Uterus (tissue), 4 donors: ENCODE results near the gene UTP20. TPM values are rescaled to one million over a fixed set of nuclear protein-coding genes. Genes with fewer than 3 reads are reported as not detected.

ENCODE experiments used
- DNase-seq, 2 donors: peaks; one replicate each; pipeline ENCODE4 v3.0.0-alpha.2; 2019 to 2020
- H3K27ac ChIP-seq, 2 donors: fragments of 200-600 bp; sonication (generic); 1 replicate in 1 of 2; 2 replicates in 1 of 2; pipeline ENCODE4 v1.5.1; 2016 to 2018
- H3K27me3 ChIP-seq, 2 donors: fragments of 200-600 bp; sonication (generic); one replicate each; pipeline ENCODE4 v1.5.1; 2018 to 2019; ENCODE audit warnings: control low read depth in 1 of 2
- H3K36me3 ChIP-seq, 2 donors: fragments of 200-600 bp; sonication (generic); one replicate each; pipeline ENCODE4 v1.5.1; 2019; ENCODE audit warnings: control low read depth in 1 of 2
- H3K4me1 ChIP-seq, 2 donors: fragments of 200-600 bp; sonication (generic); one replicate each; pipeline ENCODE4 v1.5.1; 2018 to 2019; ENCODE audit warnings: control low read depth in 1 of 2
- H3K4me3 ChIP-seq, 2 donors: fragments of 200-600 bp; sonication (generic); 1 replicate in 1 of 2; 2 replicates in 1 of 2; pipeline ENCODE4 v1.5.1; 2018 to 2019; ENCODE audit warnings: mild to moderate bottlenecking in 1 of 2
- H3K9me3 ChIP-seq, 2 donors: fragments of 200-600 bp; sonication (generic); one replicate each; pipeline ENCODE4 v1.5.1; 2019; ENCODE audit warnings: control low read depth in 1 of 2
- POLR2A ChIP-seq, 2 donors: fragments of 450-650 bp; IDR thresholded peaks; one replicate each; pipeline ENCODE4 v1.6.1; 2016; ENCODE audit warnings: antibody characterized with exemption in 2 of 2, mild to moderate bottlenecking in 1 of 2, moderate library complexity in 1 of 2
- intact Hi-C: fragments of 100-400 bp; cut with DNase I; formaldehyde crosslinking; loops from one replicate; pipeline ENCODE4 v1.15.1; 2023; ENCODE audit warnings: low total_unique reads
- total RNA-seq, 4 donors: library from RNA; depleted of rRNA in 3 of 4; stranded (reverse); fragments of >200 nt in 3 of 4; gene quantifications; one replicate each; pipeline versions ENCODE4 v1.1.0 to v1.2.4, GENCODE V29; 2014 to 2023
- TF ChIP-seq, protein P1 (sequence below), 4 experiments: fragments of 200-600 bp in 2 of 4; fragments of 450-650 bp in 2 of 4; sonication (generic) in 2 of 4; IDR thresholded peaks; one replicate each; pipeline ENCODE4 v1.5.1; 2016 to 2019; ENCODE audit warnings: antibody characterized with exemption in 4 of 4, mild to moderate bottlenecking in 2 of 4, moderate library complexity in 1 of 4
- donor health status: DM: yes; HTN: yes; CAD: no.

UTP20 gene
- total RNA-seq, 4 donors from 2014 or later: 8.2 to 32.7 (median 16.2) TPM

DNA sequence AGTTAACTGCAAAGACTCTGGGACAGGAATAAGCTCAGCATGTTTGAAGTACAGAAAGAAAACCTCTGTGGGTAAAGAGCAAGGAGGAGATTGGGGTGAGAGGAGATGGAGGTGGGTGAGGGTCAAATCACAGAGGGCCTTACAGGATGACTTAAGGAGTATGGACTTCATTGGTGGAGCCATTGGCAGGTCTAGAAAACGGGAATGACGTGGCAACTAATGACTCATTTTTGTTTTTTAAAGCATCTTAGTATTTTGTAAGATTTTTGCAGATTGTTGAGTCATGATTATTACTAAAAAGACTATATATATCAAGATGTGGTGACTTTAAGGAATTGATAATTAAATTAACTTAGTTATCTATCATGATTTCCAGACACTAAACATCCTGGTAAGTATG lies 18.5 kb downstream of the UTP20 start:
- no peak for DNase-seq
- intact Hi-C loops: no loop called here
- no peaks in the 10 kb centered on the region for H3K27me3 ChIP-seq
- no peaks in the 10 kb centered on the region for H3K9me3 ChIP-seq
- no peak overlapping the region for H3K27ac ChIP-seq
- no peak overlapping the region for H3K4me3 ChIP-seq
- no peak for TF ChIP-seq POLR2A (IDR thresholded peaks at IDR 0.05)
- TF ChIP-seq, protein P1, sequence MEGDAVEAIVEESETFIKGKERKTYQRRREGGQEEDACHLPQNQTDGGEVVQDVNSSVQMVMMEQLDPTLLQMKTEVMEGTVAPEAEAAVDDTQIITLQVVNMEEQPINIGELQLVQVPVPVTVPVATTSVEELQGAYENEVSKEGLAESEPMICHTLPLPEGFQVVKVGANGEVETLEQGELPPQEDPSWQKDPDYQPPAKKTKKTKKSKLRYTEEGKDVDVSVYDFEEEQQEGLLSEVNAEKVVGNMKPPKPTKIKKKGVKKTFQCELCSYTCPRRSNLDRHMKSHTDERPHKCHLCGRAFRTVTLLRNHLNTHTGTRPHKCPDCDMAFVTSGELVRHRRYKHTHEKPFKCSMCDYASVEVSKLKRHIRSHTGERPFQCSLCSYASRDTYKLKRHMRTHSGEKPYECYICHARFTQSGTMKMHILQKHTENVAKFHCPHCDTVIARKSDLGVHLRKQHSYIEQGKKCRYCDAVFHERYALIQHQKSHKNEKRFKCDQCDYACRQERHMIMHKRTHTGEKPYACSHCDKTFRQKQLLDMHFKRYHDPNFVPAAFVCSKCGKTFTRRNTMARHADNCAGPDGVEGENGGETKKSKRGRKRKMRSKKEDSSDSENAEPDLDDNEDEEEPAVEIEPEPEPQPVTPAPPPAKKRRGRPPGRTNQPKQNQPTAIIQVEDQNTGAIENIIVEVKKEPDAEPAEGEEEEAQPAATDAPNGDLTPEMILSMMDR (IDR thresholded peaks at IDR 0.05): no peak
- H3K4me1 ChIP-seq: no peaks in the 10 kb centered on the region
- no peaks in the 10 kb centered on the region for H3K36me3 ChIP-seq

DNA sequence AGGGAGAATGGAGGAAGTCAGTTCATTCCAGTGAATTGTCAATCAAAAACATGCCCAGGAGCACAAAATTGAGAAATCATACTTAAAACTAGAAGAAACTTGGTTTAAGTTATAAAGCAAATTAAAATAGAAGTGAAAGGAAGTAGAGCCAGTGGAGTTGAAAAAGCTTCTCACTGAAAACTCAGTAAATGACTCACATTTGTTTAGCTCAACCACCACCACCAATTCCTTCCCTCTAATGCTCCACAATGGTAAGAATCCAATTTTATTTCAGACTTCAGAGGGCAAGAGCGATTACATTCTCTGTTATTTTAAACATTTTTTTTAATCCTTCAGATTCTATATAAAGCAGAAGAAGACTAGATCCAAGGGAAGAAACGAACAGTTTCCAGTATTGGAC lies 19.4 kb downstream of the UTP20 start:
- no peak for DNase-seq
- H3K4me3 ChIP-seq: no peak overlapping the region
- H3K4me1 ChIP-seq: no peaks in the 10 kb centered on the region
- no peaks in the 10 kb centered on the region for H3K27me3 ChIP-seq
- H3K9me3 ChIP-seq: no peaks in the 10 kb centered on the region
- intact Hi-C loops: no loop called here
- no peaks in the 10 kb centered on the region for H3K36me3 ChIP-seq
- H3K27ac ChIP-seq: no peak overlapping the region
- TF ChIP-seq, protein P1 (IDR thresholded peaks at IDR 0.05): no peak

DNA sequence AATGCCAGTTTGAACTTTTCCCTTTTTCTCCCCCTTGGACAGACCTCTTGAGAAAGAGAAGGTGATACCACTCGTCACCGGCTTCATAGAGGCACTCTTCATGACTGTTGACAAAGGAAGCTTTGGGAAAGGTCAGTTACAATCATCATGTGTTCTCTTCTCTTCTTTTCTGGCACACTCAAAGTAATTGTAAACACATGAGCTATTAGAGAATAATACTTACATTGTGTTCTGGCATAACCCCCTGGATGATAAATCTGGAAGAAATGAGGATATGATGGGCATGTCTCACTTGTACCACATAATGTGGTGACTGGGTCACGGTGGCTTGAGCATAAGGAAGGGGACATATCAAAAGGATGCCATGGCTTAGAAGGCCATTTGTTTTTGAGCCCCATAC lies 20.0 kb downstream of the UTP20 start:
- no peak overlapping the region for H3K4me3 ChIP-seq
- no peaks in the 10 kb centered on the region for H3K27me3 ChIP-seq
- no peaks in the 10 kb centered on the region for H3K4me1 ChIP-seq
- no peak for DNase-seq
- TF ChIP-seq, protein P1 (IDR thresholded peaks at IDR 0.05): no peak
- TF ChIP-seq POLR2A (IDR thresholded peaks at IDR 0.05): no peak
- no peaks in the 10 kb centered on the region for H3K9me3 ChIP-seq
- H3K27ac ChIP-seq: no peak overlapping the region
- H3K36me3 ChIP-seq: no peaks in the 10 kb centered on the region
- intact Hi-C loops: no loop called here

DNA sequence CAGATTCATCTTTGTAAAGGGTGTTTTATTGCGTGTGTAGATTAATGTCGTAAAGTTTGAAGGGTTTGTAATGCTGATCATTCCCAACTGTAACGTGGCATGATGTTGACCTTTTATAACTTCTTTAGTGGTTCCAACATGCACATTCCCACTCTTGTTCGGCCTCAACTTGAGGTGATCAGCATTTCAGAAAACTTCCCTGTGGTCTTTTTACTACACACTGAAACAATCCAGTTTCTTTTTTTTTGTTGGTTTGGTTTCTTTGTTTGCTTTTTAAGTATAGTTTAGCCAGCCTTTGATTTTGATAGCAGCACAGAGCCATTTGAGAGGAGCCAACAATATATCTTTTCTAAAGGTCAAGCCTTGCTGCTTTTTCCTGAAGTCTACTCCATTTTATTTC lies 22.8 kb downstream of the UTP20 start:
- intact Hi-C loops: no loop called here
- no peaks in the 10 kb centered on the region for H3K27me3 ChIP-seq
- no peak for DNase-seq
- H3K9me3 ChIP-seq: no peaks in the 10 kb centered on the region
- TF ChIP-seq POLR2A (IDR thresholded peaks at IDR 0.05): no peak
- TF ChIP-seq, protein P1 (IDR thresholded peaks at IDR 0.05): no peak
- H3K36me3 ChIP-seq: no peaks in the 10 kb centered on the region
- no peak overlapping the region for H3K4me3 ChIP-seq
- H3K27ac ChIP-seq: no peak overlapping the region
- H3K4me1 ChIP-seq: no peaks in the 10 kb centered on the region

DNA sequence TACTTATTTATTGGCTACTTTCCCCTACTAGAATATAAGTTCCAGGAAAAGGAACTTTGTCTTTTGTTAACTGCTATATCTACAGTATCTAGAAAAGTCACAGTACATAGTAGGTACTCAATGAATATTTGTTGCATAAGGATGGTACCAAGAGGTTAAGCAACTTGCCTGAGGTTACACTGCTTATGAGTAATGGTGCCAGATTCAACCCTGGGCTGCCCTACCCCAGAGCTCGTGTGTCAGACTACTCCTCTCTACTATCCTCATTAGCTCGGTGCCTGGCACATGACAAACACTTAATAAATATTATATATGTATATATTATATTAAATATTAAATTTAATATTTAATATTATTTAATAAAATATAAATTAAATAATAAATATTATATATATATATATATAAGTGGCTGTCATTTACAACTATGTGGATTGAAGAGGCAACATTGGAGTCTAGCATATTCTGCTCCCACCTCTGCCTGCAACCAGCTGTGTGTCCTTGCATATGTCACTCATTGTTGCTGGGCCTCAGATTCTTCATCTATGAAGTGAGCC lies 25.4 kb downstream of the UTP20 start:
- intact Hi-C loops: no loop called here
- no peak overlapping the region for H3K4me3 ChIP-seq
- no peaks in the 10 kb centered on the region for H3K27me3 ChIP-seq
- TF ChIP-seq, protein P1 (IDR thresholded peaks at IDR 0.05): no peak
- no peak for TF ChIP-seq POLR2A (IDR thresholded peaks at IDR 0.05)
- H3K27ac ChIP-seq: no peak overlapping the region
- no peaks in the 10 kb centered on the region for H3K4me1 ChIP-seq
- no peaks in the 10 kb centered on the region for H3K9me3 ChIP-seq
- DNase-seq: no peak
- H3K36me3 ChIP-seq: no peaks in the 10 kb centered on the region
